GM12872 (cell line): Measurements from ENCODE around the gene IYD.

Source experiments
- TF ChIP-seq, protein P1 (sequence below): IDR thresholded peaks from 3 replicates; pipeline ENCODE4 v1.5.1; 2011; ENCODE audit warnings: low read depth, mild to moderate bottlenecking, low read length, moderate library complexity; ENCODE audit not compliant: insufficient read depth

The IYD gene

GRCh38 chr6:150352321-150353296 lies 16.2 kb upstream of the IYD start:
- TF ChIP-seq, protein P1, sequence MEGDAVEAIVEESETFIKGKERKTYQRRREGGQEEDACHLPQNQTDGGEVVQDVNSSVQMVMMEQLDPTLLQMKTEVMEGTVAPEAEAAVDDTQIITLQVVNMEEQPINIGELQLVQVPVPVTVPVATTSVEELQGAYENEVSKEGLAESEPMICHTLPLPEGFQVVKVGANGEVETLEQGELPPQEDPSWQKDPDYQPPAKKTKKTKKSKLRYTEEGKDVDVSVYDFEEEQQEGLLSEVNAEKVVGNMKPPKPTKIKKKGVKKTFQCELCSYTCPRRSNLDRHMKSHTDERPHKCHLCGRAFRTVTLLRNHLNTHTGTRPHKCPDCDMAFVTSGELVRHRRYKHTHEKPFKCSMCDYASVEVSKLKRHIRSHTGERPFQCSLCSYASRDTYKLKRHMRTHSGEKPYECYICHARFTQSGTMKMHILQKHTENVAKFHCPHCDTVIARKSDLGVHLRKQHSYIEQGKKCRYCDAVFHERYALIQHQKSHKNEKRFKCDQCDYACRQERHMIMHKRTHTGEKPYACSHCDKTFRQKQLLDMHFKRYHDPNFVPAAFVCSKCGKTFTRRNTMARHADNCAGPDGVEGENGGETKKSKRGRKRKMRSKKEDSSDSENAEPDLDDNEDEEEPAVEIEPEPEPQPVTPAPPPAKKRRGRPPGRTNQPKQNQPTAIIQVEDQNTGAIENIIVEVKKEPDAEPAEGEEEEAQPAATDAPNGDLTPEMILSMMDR, result no peak

- TF ChIP-seq, protein P1, result no peak
Measured at GRCh38 chr6:150353445-150353844, 15.4 kb upstream of the IYD start.

DNA sequence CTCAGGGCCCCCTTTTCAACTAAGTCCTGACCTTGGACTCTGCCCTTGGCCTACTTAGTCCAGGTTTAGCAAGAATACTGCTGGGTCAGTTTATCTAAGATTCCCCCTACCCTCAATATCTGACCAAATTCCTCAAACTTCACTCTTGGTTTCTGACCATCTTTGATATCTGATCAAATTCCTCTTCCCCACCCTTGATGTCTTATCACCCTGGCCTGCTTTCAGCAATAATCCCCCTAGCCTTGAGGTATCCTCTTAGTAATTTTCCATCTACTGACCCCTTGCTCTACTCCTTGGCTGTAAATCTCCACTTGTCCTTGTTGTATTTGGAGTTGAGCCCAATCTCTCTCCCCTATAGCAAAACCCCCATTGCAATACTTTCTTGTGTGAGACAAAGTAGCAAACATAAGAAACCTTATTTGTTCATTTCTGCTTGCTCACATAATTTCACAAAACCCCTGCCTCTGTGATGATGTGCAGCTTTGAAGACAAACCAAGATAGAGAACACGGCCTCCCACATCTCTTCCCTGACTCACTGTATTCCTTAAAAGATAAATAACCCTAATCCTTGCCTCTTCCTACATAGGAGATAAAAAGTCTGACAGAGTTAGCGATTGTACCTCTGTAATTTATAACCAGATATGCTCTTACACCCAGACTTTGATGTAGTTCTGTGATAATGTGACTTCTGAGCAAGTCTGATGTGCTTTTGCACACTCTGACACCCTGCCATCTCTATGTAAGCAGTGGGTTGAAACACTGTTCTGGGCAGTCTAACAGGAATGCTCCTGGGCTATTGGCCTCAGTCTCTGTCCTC lies 13.8 kb upstream of the IYD start:
- TF ChIP-seq, protein P1, result no peak

DNA sequence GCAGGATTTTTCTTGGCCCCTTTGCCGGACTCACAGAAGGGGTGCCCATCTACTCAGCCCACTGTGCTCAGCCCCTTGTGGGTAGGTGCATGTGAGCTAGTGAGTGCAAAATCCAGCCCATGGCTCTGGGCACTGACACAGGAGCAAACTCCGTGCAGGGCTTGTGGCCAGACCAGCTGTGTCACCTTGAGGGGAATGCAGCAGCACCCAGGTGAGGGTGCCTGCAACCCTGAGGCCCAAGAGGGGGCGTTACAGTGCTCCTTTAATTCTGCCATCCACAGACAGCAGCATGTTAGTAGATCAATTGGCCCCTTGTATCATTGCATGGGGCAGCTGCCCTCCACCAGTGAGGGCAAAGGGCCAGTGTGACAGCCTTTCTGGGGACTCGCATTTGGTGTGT lies 12.9 kb upstream of the IYD start:
- TF ChIP-seq, protein P1, result no peak

DNA sequence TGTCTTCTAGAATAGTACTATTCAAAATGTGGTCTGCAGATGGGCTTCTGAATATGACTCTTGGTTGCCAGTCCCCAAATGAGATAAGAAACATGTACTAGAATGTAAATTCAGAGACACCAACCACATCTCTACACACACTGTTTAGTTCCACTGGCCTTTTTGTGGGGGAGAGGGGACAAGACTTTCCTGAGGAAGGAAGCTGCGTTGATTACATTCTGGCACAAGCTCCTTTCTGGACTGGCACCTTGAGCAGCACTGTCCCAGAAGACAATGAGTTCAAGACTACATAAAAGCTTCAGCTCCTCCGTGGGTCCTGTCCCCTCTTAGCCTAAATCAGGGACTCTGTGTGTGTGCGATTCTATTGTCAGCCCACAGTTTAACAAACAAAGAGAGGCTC lies 6.9 kb upstream of the IYD start:
- TF ChIP-seq, protein P1, result no peak

DNA sequence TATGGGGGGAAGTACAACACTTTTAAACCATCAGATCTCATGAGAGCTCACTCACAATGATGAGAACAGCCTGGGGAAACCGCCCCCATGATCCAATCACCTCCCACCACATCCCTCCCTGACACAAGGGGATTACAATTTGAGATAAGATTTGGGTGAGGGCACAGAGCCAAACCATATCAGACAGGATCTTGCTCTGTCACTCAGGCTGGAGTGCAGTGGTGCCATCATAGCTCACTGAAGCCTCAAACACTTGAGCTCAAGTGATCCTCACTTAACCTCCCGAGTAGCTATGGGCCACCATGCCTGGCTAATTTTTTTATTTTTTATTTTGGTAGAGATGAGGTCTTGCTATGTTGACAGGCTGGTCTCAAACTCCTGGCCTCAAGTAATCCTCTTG lies 5.1 kb upstream of the IYD start:
- TF ChIP-seq, protein P1, result no peak

- TF ChIP-seq, protein P1, result no peak
Measured at GRCh38 chr6:150366118-150366778, 2.6 kb upstream of the IYD start.
